Ovary (tissue), 9 donors: ENCODE data around the gene ATP6V1C2. TPM values are rescaled to one million over a fixed set of nuclear protein-coding genes. Genes with fewer than 3 reads are reported as not detected.

ENCODE experiments used
- DNase-seq, 5 donors: peaks; one replicate each; pipeline ENCODE4 v3.0.0-alpha.2; 2019 to 2020
- H3K27ac ChIP-seq, 2 donors: fragments of 200-600 bp; one replicate each; pipeline versions ENCODE4 v1.5.1 to v1.8.0; 2019 to 2022
- H3K27me3 ChIP-seq: fragments of 200-600 bp; one replicate; pipeline ENCODE4 v1.8.0; 2022
- H3K36me3 ChIP-seq: fragments of 200-600 bp; sonication (generic); one replicate; pipeline ENCODE4 v1.5.1; 2019
- H3K4me1 ChIP-seq: one replicate; pipeline ENCODE4 v1.8.1; 2013; ENCODE audit warnings: mild to moderate bottlenecking, moderate library complexity; ENCODE audit not compliant: insufficient read depth
- H3K4me3 ChIP-seq: fragments of 200-600 bp; sonication (generic); one replicate; pipeline ENCODE4 v1.5.1; 2017
- H3K9me3 ChIP-seq, 2 donors: fragments of 200-600 bp in 1 of 2; sonication (generic) in 1 of 2; one replicate each; pipeline versions ENCODE4 v1.5.1 to v1.8.1; 2013 to 2019; ENCODE audit warnings: mild to moderate bottlenecking in 1 of 2, moderate library complexity in 1 of 2
- CTCF ChIP-seq, 3 donors: fragments of 450-650 bp in 2 of 3; fragments of 200-600 bp in 1 of 3; IDR thresholded peaks; one replicate each; pipeline versions ENCODE4 v1.5.1 to v1.8.0; 2016 to 2022; ENCODE audit warnings: antibody characterized with exemption in 3 of 3, mild to moderate bottlenecking in 1 of 3
- EP300 ChIP-seq: sonication (generic); formaldehyde crosslinking; IDR thresholded peaks from one replicate; pipeline ENCODE4 v1.6.1; 2017; ENCODE audit warnings: antibody characterized with exemption
- POLR2A ChIP-seq: fragments of 450-650 bp; IDR thresholded peaks from one replicate; pipeline ENCODE4 v1.6.1; 2017; ENCODE audit warnings: antibody characterized with exemption, mild to moderate bottlenecking, moderate library complexity
- WGBS, 3 donors: extraction: QIAGEN DNeasy Blood & Tissue Kit in 1 of 3; methylation state at CpG; one replicate each; pipeline versions ENCODE4 v1.1.5 to v1.1.7; 2013 to 2017; 5-methylcytosine and 5-hydroxymethylcytosine counted together
- intact Hi-C, 4 donors: fragments of 100-400 bp; cut with DNase I; formaldehyde crosslinking; loops; one replicate each; pipeline versions ENCODE4 v1.11.0 to v1.15.1; 2022 to 2023
- polyA plus RNA-seq, 2 donors: library from polyadenylated mRNA; stranded (reverse); fragments of 200-250 nt in 1 of 2; fragments of 350-450 nt in 1 of 2; fragmentation: Illumina TruSeq in 1 of 2; extraction: RNeasy Lipid Tissue Mini Kit (QIAGEN cat#74804) in 1 of 2; gene quantifications; one replicate each; pipeline ENCODE4 v1.2.3, GENCODE V29; 2013 to 2014
- total RNA-seq, 7 donors: library from RNA; depleted of rRNA in 2 of 7; stranded (reverse); fragments of >200 nt in 2 of 7; fragmentation: NEBNext Ultra II Directional in 3 of 7; extraction: Animal tissue kit (Norgen Biotek cat#: 25700) in 3 of 7; gene quantifications; one replicate each; pipeline versions ENCODE4 v1.1.0 to v1.2.4, GENCODE V29; 2016 to 2023
- donor health status: DM: no; HTN: no; CAD: no; lungs with moderate emphysema.
- donor health status: DM: no; HTN: no; CAD: no.
- donor health status: Bipolar disorder and iron deficiency.
- donor health status: DM: yes; HTN: yes; CAD: no.
- donor health status: DM: no; HTN: no; CAD: no.
- donor health status: DM: yes; HTN: yes; CAD: no.

Gene ATP6V1C2
- total and polyA plus RNA-seq, 9 donors, result 0.17 to 10.8 (median 0.60) TPM; not detected in 2

DNA sequence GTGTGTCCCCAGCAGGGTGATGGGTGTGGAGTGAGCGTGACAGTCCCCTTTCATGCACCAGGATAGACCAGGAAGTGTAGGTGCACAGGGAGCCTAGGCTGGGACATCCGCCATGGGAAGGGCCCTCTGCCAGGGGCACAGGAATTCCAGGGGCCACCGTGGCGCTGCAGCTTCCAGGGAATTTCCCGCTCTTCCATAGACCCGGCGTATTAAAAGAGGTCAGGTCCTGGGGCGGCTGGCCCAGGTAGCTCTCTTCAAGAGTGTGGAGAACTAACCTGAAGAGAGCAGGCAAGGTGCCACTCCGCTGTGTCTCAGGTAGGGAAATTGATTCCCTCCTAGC, 42.0 kb downstream of the ATP6V1C2 start:
- Histone ChIP-seq H3K4me3 (no peak overlapping the region), H3K4me1 (no peaks in the 10 kb centered on the region), H3K36me3 (no peaks in the 10 kb centered on the region), H3K27ac (no peak overlapping the region), H3K9me3 (no peaks in the 10 kb centered on the region), H3K27me3 (no peaks in the 10 kb centered on the region)
- DNase-seq, result peak in 1 of 5 donors; percentile 17
- 78 to 90% (median 89%) methylated on average over 9 of the region's 9 CpGs for WGBS, 3 donors
- TF ChIP-seq POLR2A, result no peak
- TF ChIP-seq CTCF (IDR thresholded peaks at IDR 0.05), result no peak
- no peak for TF ChIP-seq EP300
- intact Hi-C loops, result no loop called here

GRCh38 chr2:10764096-10764785, 42.8 kb downstream of the ATP6V1C2 start:
- TF ChIP-seq EP300, result no peak
- TF ChIP-seq CTCF (IDR thresholded peaks at IDR 0.05), result no peak
- no peak for TF ChIP-seq POLR2A
- Histone ChIP-seq H3K27me3 (no peaks in the 10 kb centered on the region), H3K36me3 (no peaks in the 10 kb centered on the region), H3K9me3 (no peaks in the 10 kb centered on the region), H3K27ac (no peak overlapping the region), H3K4me3 (no peak overlapping the region), H3K4me1 (no peaks in the 10 kb centered on the region)
- intact Hi-C loops, result no loop called here
- DNase-seq, result peak in 1 of 5 donors; percentile 14
- WGBS, 3 donors, result 86 to 89% (median 86%) methylated on average over 18 of the region's 18 CpGs

DNA sequence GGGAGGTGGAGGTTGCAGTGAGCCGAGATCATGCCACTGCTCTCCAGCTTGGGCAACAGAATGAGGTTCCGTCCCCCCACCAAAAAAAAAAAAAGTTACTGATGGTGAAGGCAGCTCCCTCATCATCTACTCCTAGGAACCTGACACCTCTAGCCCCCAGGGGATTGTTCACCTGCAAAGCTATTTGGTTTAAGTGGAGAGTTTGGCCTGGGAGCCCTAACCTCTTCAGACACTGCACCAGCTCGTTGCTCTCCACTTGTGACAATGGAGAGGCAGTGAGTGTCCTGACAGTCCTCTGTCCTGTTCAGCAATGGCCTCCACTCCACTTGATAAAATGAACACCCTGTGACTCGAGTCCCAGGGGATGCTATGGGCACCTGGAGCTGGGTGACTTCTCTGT, 43.5 kb downstream of the ATP6V1C2 start:
- 68 to 83% (median 79%) methylated on average over 4 of the region's 4 CpGs for WGBS, 3 donors
- Histone ChIP-seq H3K36me3 (no peaks in the 10 kb centered on the region), H3K9me3 (no peaks in the 10 kb centered on the region), H3K27ac (no peak overlapping the region), H3K4me1 (no peaks in the 10 kb centered on the region), H3K4me3 (no peak overlapping the region), H3K27me3 (no peaks in the 10 kb centered on the region)
- TF ChIP-seq CTCF (IDR thresholded peaks at IDR 0.05) (no peak), EP300 (no peak), POLR2A (no peak)
- intact Hi-C loops, result no loop called here
- DNase-seq, result peak in 1 of 5 donors; percentile 10

- Histone ChIP-seq H3K4me1 (no peaks in the 10 kb centered on the region), H3K27me3 (no peaks in the 10 kb centered on the region), H3K9me3 (no peaks in the 10 kb centered on the region), H3K4me3 (no peak overlapping the region), H3K27ac (no peak overlapping the region), H3K36me3 (no peaks in the 10 kb centered on the region)
- intact Hi-C loops, result no loop called here
- WGBS, 3 donors, result 54 to 65% (median 56%) methylated on average over 3 to 5 of the region's 5 CpGs
- TF ChIP-seq EP300 (no peak), POLR2A (no peak), CTCF (IDR thresholded peaks at IDR 0.05) (no peak)
- DNase-seq, result no peak
Observed at GRCh38 chr2:10765461-10765860, 44.0 kb downstream of the ATP6V1C2 start.
